SW 1271 (cell line): ENCODE results near the gene SLC9C2.
"Not testable (repeated sequence)": the region's sequence is repeated elsewhere in the genome, so short reads cannot be mapped to it uniquely, and the experiment has no call there.

Experiments used
- DNase-seq, 2 experiments: peaks; one replicate each; lab custom pipeline; 2025; lab: John Stamatoyannopoulos, UW

The SLC9C2 gene

GRCh38 chr1:173603056-173603591 is at the start of gene SLC9C2:
SLC9C2 (minus strand) TSS chr1:173603072; CDS start chr1:173601776, 1,296 bp downstream.
- no peak for DNase-seq

DNA sequence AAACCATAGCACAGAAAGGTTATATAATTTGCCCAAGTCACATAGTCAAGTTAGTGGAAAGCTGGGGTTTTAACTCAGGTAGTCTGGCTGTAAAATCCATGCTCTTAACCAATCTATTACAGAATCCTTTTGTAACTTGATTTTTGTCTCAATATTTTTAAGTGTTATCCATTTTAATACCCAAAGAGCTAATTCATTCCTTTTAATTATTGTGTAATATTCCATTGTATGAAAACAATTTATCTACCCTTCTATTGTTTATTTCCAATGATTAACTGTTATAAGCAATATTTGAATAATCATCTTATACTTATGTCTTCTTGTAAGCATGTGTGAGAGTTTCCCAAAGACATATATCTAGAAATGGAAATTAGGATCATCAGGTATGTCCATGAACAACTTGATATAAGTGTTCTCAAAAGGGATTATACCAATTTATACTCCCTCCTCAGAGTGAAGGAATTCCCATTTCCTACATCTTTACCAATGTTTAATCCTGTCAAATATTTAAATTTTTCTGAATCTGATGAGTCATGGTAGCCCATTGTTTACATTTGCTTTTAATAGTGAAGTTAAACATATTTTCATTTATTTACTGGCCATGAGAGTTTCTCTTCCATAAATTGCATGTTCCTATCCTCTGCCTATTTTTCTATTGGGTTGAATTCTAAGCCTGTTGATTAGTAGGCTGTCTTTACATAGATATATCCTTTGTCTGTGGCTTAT is 46.2 kb upstream of the SLC9C2 start:
- no peak for DNase-seq

DNA sequence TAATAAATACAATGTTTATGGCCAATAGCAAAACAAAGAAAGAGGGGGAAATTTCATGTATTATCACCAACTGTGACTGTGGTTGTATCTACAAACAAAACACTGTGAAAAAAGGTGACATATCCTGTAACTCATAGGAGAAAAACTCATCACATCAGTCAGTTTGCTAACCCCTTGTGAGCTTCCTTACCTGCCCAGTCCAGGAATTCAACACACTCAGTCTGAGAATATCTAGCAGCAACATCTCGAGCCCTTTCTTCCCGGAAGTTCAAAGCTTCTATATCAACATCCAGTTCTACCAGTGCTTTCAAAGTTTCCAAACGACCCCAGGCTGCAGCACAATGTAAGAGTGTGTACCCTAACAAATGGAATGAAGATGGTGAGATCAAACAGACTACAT is 43.8 kb upstream of the SLC9C2 start:
- no peak for DNase-seq

GRCh38 chr1:173642450-173643139 is 39.7 kb upstream of the SLC9C2 start:
- not testable (repeated sequence) for DNase-seq

- DNase-seq: no peak
Measured at GRCh38 chr1:173639102-173639501, 36.2 kb upstream of the SLC9C2 start.

GRCh38 chr1:173638043-173639021 is 35.5 kb upstream of the SLC9C2 start:
- DNase-seq: no peak

GRCh38 chr1:173637236-173638042 is 34.6 kb upstream of the SLC9C2 start:
- not testable (repeated sequence) for DNase-seq

DNA sequence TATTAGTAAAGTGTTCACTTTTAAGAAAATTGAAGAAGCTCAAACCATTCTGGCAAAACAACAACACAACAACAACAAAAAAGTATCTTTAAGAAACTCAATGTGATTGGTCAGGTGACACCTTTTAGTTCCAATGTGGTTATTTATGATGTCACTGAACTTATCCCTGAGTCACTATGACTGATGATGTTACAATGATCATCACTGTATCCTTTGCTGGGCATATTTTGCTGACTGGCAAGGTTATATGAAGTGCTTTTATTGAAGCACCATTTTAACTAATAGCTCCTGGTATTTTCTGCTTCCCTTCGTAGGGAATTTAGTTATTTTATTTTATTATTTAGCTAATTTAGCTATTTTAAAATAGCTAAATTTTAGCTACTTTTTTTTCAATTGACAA is 32.2 kb upstream of the SLC9C2 start, which contains the start of gene TEX50:
Gene TEX50 (plus strand): TSS at position 223 of the 400 bp plus-strand sequence. CDS start 184 bp downstream, outside the sequence.
- no peak for DNase-seq

DNA sequence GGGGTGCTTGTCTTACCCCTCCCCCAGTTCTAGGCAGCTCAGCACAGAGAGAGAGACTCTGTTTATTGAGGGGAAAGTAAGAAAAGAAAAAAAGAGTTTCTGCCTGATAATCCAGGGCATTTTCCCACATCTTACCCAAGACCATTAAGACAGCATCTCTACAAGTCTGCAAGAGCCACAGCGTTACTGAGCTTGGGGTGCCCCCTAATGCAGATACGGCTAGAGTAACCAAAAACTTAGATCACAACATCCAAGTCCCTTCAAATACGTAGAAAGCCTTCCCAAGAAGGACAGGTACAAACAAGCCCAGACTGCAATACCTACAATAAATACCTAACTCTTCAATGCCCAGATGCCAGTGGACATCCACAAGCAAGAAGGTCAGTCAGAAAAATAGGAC is 26.0 kb upstream of the SLC9C2 start:
- no peak for DNase-seq

DNA sequence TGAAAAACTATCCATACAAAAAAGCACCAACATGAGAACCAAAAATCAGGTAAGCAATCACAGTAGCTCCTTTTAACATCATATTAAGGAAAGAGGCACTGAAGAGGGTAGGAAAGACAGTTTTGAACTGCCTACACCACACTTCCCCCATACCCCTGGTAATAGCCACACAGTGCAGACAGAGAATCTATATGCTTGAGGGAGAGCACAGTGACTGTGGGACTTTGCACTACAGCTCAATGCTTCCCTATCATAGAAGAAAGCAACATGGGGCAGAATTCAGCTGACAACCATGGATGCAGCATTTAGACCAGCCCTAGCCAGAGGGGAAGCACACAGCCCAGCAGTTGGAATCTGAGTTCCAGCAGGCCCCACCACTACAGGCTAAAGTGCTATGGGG is 24.4 kb upstream of the SLC9C2 start:
- no peak for DNase-seq

DNA sequence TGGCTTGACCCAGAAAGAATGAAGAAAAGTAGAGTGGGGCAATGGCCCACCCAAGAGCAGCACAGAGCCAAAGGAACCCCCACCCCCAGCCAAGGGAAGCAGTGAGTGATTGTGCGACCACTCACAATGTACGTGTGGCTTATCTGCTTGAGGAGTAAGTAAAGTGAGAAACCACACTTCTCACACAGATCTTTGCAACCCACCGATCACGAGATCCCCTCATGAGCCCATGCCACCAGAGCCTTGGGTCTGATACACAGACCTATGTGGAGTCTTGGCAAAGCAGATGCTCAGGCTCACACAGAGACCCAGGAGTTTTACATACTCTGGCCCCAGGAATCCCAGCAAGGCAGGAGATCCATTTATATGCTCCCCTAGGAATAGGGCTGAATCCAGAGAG is 14.0 kb upstream of the SLC9C2 start:
- DNase-seq: no peak

GRCh38 chr1:173613086-173613485 is 10.2 kb upstream of the SLC9C2 start:
- not testable (repeated sequence) for DNase-seq

GRCh38 chr1:173608503-173609216 is 5.8 kb upstream of the SLC9C2 start:
- no peak for DNase-seq

DNA sequence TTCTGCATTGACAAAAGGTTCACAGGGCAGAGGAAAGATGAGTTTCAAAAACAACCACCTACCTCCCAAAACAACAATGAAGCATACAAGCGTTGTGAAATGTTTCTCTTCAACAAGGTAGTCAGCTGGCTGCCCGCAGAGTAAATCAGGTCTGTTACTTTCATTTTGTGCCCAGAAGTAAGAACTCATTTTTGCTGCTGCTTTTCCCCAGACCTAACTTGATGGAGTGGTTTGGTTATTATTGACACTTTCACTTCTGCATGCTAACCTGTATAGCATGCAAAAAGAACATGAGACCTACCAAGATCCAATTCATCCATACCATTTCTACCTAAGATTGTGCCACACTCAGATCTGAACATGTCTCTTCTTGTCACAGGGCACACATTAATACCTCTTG is 1.3 kb downstream of the SLC9C2 start:
- no peak for DNase-seq

- no peak for DNase-seq
Measured at GRCh38 chr1:173596097-173596825, 6.6 kb downstream of the SLC9C2 start.

- DNase-seq: not testable (repeated sequence)
Measured at GRCh38 chr1:173591138-173591537, 11.7 kb downstream of the SLC9C2 start.

- DNase-seq: peak in 1 of 2 experiments; percentile 49
Measured at GRCh38 chr1:173590557-173590956, 12.3 kb downstream of the SLC9C2 start.

DNA sequence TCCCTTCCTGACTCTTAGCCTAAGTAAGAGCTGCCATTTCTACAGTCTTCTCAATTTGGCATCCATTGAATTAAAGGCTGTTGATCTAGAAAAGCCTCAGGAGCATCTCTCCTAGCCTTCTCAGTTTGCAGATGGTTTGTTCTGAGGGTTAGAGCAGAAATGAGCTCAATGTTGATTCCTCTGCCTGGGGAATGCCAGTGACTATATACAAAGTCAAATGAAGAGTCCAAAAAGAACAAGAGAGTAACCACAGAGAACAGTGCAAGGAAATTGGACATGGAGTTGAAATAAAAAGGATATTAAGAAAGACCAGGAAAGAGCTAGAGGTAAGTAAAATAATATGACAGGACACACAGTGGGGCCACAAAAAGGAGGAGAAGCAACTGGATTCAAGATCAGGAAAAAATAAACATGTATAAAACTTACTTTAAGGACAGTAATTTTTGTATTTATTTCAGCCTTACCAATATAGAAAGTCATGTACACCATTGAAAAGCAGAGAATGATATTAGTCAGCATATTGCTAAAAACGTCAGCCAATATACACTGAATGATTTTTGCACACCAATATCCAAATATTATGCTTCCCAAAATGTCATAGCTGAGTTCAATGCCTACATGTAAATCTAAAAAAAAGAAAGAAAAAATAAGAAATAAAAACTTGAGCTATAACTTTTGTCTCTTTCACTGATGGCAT is 21.3 kb downstream of the SLC9C2 start:
- DNase-seq: no peak

DNA sequence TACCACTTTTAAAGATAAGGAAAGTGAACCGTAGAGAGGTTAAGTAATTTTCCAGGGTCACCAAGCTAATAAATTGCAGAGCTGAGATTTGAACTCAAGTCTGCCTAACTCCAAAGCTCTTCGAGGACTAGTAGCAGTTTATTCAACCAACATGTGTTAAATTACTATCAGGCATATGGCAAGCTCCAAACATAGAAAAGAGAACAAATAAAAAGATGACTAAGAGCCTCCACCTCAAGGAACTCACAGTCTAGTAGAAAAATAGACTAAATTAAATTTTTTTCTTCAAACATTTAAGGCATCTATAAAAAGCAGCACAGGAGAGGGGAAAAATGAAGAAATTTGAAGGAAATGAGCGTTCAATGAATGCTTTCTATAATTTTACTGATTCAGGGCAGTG is 22.2 kb downstream of the SLC9C2 start:
- no peak for DNase-seq
